ENCODE results near the gene ZIC4. TPM values are rescaled to one million over a fixed set of nuclear protein-coding genes. Genes with fewer than 3 reads are reported as not detected.

Gene ZIC4
- total and polyA plus RNA-seq, 10 of the 15 experiments (the other 5 are each of a cell fraction or from before 2014, with no cell fraction given): not detected

DNA sequence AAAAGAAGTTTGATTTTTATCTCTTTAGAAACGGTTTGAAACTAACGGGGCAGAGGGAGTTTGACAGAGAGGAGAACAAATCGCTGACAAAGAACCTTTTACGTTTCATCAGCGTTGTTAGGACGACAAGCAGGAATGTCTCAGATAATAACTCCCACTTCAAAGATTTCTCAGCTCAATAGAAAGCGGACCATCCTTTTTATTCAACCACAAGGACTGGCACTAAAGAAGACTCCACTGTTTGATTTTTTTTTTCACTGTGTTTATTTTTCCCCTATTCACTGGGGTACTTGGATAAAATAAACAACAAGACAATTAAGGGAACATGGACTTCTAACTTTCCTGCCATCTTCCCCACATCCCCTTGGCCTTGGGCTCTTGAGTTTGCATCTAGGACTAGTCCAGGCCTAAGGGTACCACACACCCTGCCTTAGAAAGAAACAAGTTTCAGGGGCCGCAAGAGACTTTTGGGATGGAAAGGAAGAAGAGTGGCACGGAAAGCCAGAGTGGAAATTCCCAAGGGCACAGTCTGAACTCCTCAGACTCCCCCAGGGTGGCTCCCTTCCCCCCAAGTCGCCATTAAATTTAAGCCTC lies 19.0 kb downstream of the ZIC4 start (continued):
- no peak for TF ChIP-seq E4F1 (IDR thresholded peaks at IDR 0.05; ENCODE audit: borderline replicate concordance, partially characterized antibody)

GRCh38 chr3:147385059-147386012 lies 21.0 kb downstream of the ZIC4 start:
- DNase-seq (ENCODE audit: low read depth, low spot score) (no peak), FAIRE-seq (no peak), ATAC-seq (no peak)
- ChIA-PET POLR2A (no interaction called here), RAD21 (ENCODE audit: unreplicated experiment) (interaction anchor here (2.2 kb wide), 1 partner anchor 692 kb away, joined by 20 read pairs; no protein-coding TSS in a partner anchor), SMC1A (ENCODE audit: uncharacterized antibody, unreplicated experiment) (interaction anchor here (1.7 to 3.6 kb wide), 2 partner anchors 233 to 692 kb away, joined by 8 to 25 read pairs; no protein-coding TSS in a partner anchor), CTCF (interaction anchor here (0.6 to 4.7 kb wide), 4 partner anchors 231 to 692 kb away, joined by 3 to 47 read pairs (median 10); no protein-coding TSS in a partner anchor)
- no peak overlapping the region for H3K27ac ChIP-seq (ENCODE audit: control insufficient read depth, insufficient read depth)
- 11% methylated on average over 22 of the region's 23 CpGs for WGBS (ENCODE audit: insufficient coverage, insufficient replicate concordance, low lambda C conversion rate, missing lambda C conversion rate)
- no peaks in the 10 kb centered on the region for H3K36me3 ChIP-seq (ENCODE audit: control insufficient read depth in 2 of 2, insufficient read depth in 2 of 2, low read length in 1 of 2)
- no peaks in the 10 kb centered on the region for H3K4me1 ChIP-seq (ENCODE audit: control insufficient read depth, insufficient read depth, low read length)
- no peaks in the 10 kb centered on the region for H4K20me1 ChIP-seq (ENCODE audit: control insufficient read depth, insufficient read depth)
- no peaks in the 10 kb centered on the region; the same call in 2 of the 3 replicates for H3K9me3 ChIP-seq (replicated peaks; ENCODE audit: control insufficient read depth, insufficient read depth, low read length)
- H3K27me3 ChIP-seq (replicated peaks in 1 of 2; ENCODE audit: control insufficient read depth in 2 of 2, insufficient read depth in 2 of 2, low read length in 1 of 2): peaks cover 1 to 11% of the 10 kb centered on the region in 2 experiments; a peak in 3 of 4 replicates
- H2AFZ ChIP-seq (ENCODE audit: control insufficient read depth, low read depth, low read length): no peak overlapping the region
- intact Hi-C loops (cut with micrococcal nuclease; ENCODE audit: unreplicated experiment) (loop anchor here (10.0 kb wide), 1 partner anchor 229 kb away; no protein-coding TSS in a partner anchor), in situ Hi-C loops (cut with MboI) (no loop called here)
- no peaks in the 10 kb centered on the region for H3K79me2 ChIP-seq (ENCODE audit: control insufficient read depth, insufficient read depth, low read length)
- H3K9ac ChIP-seq (ENCODE audit: control insufficient read depth, insufficient read depth, low read length): no peak overlapping the region
- H3K4me2 ChIP-seq (ENCODE audit: control insufficient read depth, insufficient read depth): no peak overlapping the region
- no TSS peak for BruUV-seq (replicated peaks)
- no peak overlapping the region for H3K4me3 ChIP-seq
- TF ChIP-seq MLLT1 (IDR thresholded peaks at IDR 0.05): no peak
- no peak for TF ChIP-seq MTA2 (IDR thresholded peaks at IDR 0.05; ENCODE audit: low read depth)
- no peak for TF ChIP-seq JUND (IDR thresholded peaks at IDR 0.05; ENCODE audit: low read depth, low read length)
- TF ChIP-seq, protein P1, sequence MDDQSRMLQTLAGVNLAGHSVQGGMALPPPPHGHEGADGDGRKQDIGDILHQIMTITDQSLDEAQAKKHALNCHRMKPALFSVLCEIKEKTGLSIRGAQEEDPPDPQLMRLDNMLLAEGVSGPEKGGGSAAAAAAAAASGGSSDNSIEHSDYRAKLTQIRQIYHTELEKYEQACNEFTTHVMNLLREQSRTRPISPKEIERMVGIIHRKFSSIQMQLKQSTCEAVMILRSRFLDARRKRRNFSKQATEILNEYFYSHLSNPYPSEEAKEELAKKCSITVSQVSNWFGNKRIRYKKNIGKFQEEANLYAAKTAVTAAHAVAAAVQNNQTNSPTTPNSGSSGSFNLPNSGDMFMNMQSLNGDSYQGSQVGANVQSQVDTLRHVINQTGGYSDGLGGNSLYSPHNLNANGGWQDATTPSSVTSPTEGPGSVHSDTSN (IDR thresholded peaks at IDR 0.05; ENCODE audit: insufficient replicate concordance, low read depth, low read length): no peak
- no peak for TF ChIP-seq DPF2 (IDR thresholded peaks at IDR 0.05)
- TF ChIP-seq SREBF2 (IDR thresholded peaks at IDR 0.05; ENCODE audit: low read length): no peak
- no peak for TF ChIP-seq STAT1 (conservative IDR thresholded peaks at IDR 0.05)
- TF ChIP-seq RCOR1 (conservative IDR thresholded peaks at IDR 0.05; ENCODE audit: low read depth, low read length): no peak
- no peak for TF ChIP-seq ETV6 (conservative IDR thresholded peaks at IDR 0.05 in 1 of 2, IDR thresholded peaks at IDR 0.05 in 1 of 2; ENCODE audit: borderline replicate concordance in 1 of 2, low read depth in 1 of 2)

All from GM12878 (cell line).